ENCODE data around the gene AP5B1. TPM values are rescaled to one million over a fixed set of nuclear protein-coding genes. Genes with fewer than 3 reads are reported as not detected.

AP5B1 gene
- polyA plus RNA-seq, 1 donor: 15.2 TPM

- WGBS (ENCODE audit: insufficient coverage, low lambda C conversion rate): no CpG with 5 or more reads among the region's 13 CpGs
- H3K27me3 ChIP-seq (ENCODE audit: control insufficient read depth, insufficient read depth, low read length): peaks cover 21% of the 10 kb centered on the region
- H3K4me3 ChIP-seq (ENCODE audit: low read length): no peak overlapping the region
- DNase-seq: peak in 1 of 2 donors; percentile 46
- peaks cover 63% of the 10 kb centered on the region for H3K4me1 ChIP-seq (ENCODE audit: control insufficient read depth, insufficient read depth, low read length)
- peaks cover 7% of the 10 kb centered on the region for H3K9me3 ChIP-seq (ENCODE audit: control insufficient read depth, low read depth, low read length)
- H3K27ac ChIP-seq (ENCODE audit: low read length): peak overlapping the region; percentile 34
- H3K36me3 ChIP-seq (ENCODE audit: control insufficient read depth, insufficient read depth, low read length): peaks cover 35% of the 10 kb centered on the region
Measured at GRCh38 chr11:65791719-65792213, 11.0 kb upstream of the AP5B1 start.

- H3K27ac ChIP-seq (ENCODE audit: low read length): no peak overlapping the region
- peaks cover 7% of the 10 kb centered on the region for H3K9me3 ChIP-seq (ENCODE audit: control insufficient read depth, low read depth, low read length)
- H3K4me1 ChIP-seq (ENCODE audit: control insufficient read depth, insufficient read depth, low read length): peaks cover 65% of the 10 kb centered on the region
- DNase-seq: no peak
- H3K4me3 ChIP-seq (ENCODE audit: low read length): no peak overlapping the region
- H3K36me3 ChIP-seq (ENCODE audit: control insufficient read depth, insufficient read depth, low read length): peaks cover 28% of the 10 kb centered on the region
- peaks cover 23% of the 10 kb centered on the region for H3K27me3 ChIP-seq (ENCODE audit: control insufficient read depth, insufficient read depth, low read length)
- WGBS (ENCODE audit: insufficient coverage, low lambda C conversion rate): no CpG with 5 or more reads among the region's 18 CpGs
Measured at GRCh38 chr11:65790902-65791650, 10.3 kb upstream of the AP5B1 start.

- no CpG with 5 or more reads among the region's 13 CpGs for WGBS (ENCODE audit: insufficient coverage, low lambda C conversion rate)
- Histone ChIP-seq H3K4me3 (ENCODE audit: low read length) (no peak overlapping the region), H3K27me3 (ENCODE audit: control insufficient read depth, insufficient read depth, low read length) (peaks cover 31% of the 10 kb centered on the region), H3K4me1 (ENCODE audit: control insufficient read depth, insufficient read depth, low read length) (peaks cover 69% of the 10 kb centered on the region), H3K9me3 (ENCODE audit: control insufficient read depth, low read depth, low read length) (peaks cover 10% of the 10 kb centered on the region), H3K36me3 (ENCODE audit: control insufficient read depth, insufficient read depth, low read length) (peaks cover 21% of the 10 kb centered on the region), H3K27ac (ENCODE audit: low read length) (peak overlapping the region; percentile 99)
- peak in 1 of 2 donors; percentile 64 for DNase-seq
Measured at GRCh38 chr11:65790104-65790901, 9.5 kb upstream of the AP5B1 start.

GRCh38 chr11:65789230-65790103 is 8.7 kb upstream of the AP5B1 start:
- Histone ChIP-seq H3K9me3 (ENCODE audit: control insufficient read depth, low read depth, low read length) (peaks cover 10% of the 10 kb centered on the region), H3K27ac (ENCODE audit: low read length) (peak overlapping the region; percentile 99), H3K27me3 (ENCODE audit: control insufficient read depth, insufficient read depth, low read length) (peaks cover 31% of the 10 kb centered on the region), H3K4me3 (ENCODE audit: low read length) (peak overlapping the region; percentile 97), H3K4me1 (ENCODE audit: control insufficient read depth, insufficient read depth, low read length) (peaks cover 64% of the 10 kb centered on the region), H3K36me3 (ENCODE audit: control insufficient read depth, insufficient read depth, low read length) (peaks cover 12% of the 10 kb centered on the region)
- DNase-seq: no peak
- no CpG with 5 or more reads among the region's 14 CpGs for WGBS (ENCODE audit: insufficient coverage, low lambda C conversion rate)

- Histone ChIP-seq H3K27me3 (ENCODE audit: control insufficient read depth, insufficient read depth, low read length) (peaks cover 31% of the 10 kb centered on the region), H3K27ac (ENCODE audit: low read length) (peak overlapping the region; percentile 99), H3K9me3 (ENCODE audit: control insufficient read depth, low read depth, low read length) (peaks cover 10% of the 10 kb centered on the region), H3K4me1 (ENCODE audit: control insufficient read depth, insufficient read depth, low read length) (peaks cover 57% of the 10 kb centered on the region), H3K4me3 (ENCODE audit: low read length) (peak overlapping the region; percentile 97), H3K36me3 (ENCODE audit: control insufficient read depth, insufficient read depth, low read length) (peaks cover 6% of the 10 kb centered on the region)
- WGBS (ENCODE audit: insufficient coverage, low lambda C conversion rate): no CpG with 5 or more reads among the region's 6 CpGs
- peak in 1 of 2 donors; percentile 55 for DNase-seq
Measured at GRCh38 chr11:65788821-65789220, 8.0 kb upstream of the AP5B1 start.

- Histone ChIP-seq H3K4me1 (ENCODE audit: control insufficient read depth, insufficient read depth, low read length) (peaks cover 49% of the 10 kb centered on the region), H3K9me3 (ENCODE audit: control insufficient read depth, low read depth, low read length) (peaks cover 10% of the 10 kb centered on the region), H3K36me3 (ENCODE audit: control insufficient read depth, insufficient read depth, low read length) (peaks cover 5% of the 10 kb centered on the region), H3K27ac (ENCODE audit: low read length) (peak overlapping the region; percentile 99), H3K4me3 (ENCODE audit: low read length) (peak overlapping the region; percentile 97), H3K27me3 (ENCODE audit: control insufficient read depth, insufficient read depth, low read length) (peaks cover 31% of the 10 kb centered on the region)
- WGBS (ENCODE audit: insufficient coverage, low lambda C conversion rate): no CpG with 5 or more reads among the region's 64 CpGs
- DNase-seq: peak; percentile 91 to 96
Measured at GRCh38 chr11:65787649-65788622, 7.2 kb upstream of the AP5B1 start.

GRCh38 chr11:65786786-65787636 is 6.2 kb upstream of the AP5B1 start, which contains the start of gene OVOL1:
TSS of gene OVOL1 (plus strand) at chr11:65787063. CDS start at chr11:65787374, 311 bp downstream.
- WGBS (ENCODE audit: insufficient coverage, low lambda C conversion rate): no CpG with 5 or more reads among the region's 112 CpGs
- Histone ChIP-seq H3K27me3 (ENCODE audit: control insufficient read depth, insufficient read depth, low read length) (peaks cover 31% of the 10 kb centered on the region), H3K27ac (ENCODE audit: low read length) (peak within 1 kb of the TSS; percentile 99), H3K4me3 (ENCODE audit: low read length) (peak within 1 kb of the TSS; percentile 97), H3K9me3 (ENCODE audit: control insufficient read depth, low read depth, low read length) (peaks cover 10% of the 10 kb centered on the region), H3K36me3 (ENCODE audit: control insufficient read depth, insufficient read depth, low read length) (peaks cover under 1% of the 10 kb centered on the region), H3K4me1 (ENCODE audit: control insufficient read depth, insufficient read depth, low read length) (peaks cover 44% of the 10 kb centered on the region)
- DNase-seq: peak; percentile 85 to 88

- peaks cover 14% of the 10 kb centered on the region for H3K9me3 ChIP-seq (ENCODE audit: control insufficient read depth, low read depth, low read length)
- H3K27me3 ChIP-seq (ENCODE audit: control insufficient read depth, insufficient read depth, low read length): peaks cover 33% of the 10 kb centered on the region
- DNase-seq: no peak
- H3K4me3 ChIP-seq (ENCODE audit: low read length): peak overlapping the region; percentile 16
- no CpG with 5 or more reads among the region's 74 CpGs for WGBS (ENCODE audit: insufficient coverage, low lambda C conversion rate)
- no peak overlapping the region for H3K27ac ChIP-seq (ENCODE audit: low read length)
- no peaks in the 10 kb centered on the region for H3K36me3 ChIP-seq (ENCODE audit: control insufficient read depth, insufficient read depth, low read length)
- peaks cover 42% of the 10 kb centered on the region for H3K4me1 ChIP-seq (ENCODE audit: control insufficient read depth, insufficient read depth, low read length)
Measured at GRCh38 chr11:65786008-65786785, 5.4 kb upstream of the AP5B1 start.

Measured in large intestine (tissue), 3 donors.